OCI-M2 (cell line): Measurements from ENCODE around the gene TMED4.

Experiments
- DNase-seq: peaks from one replicate; lab custom pipeline; 2025; ENCODE audit not compliant: unreplicated experiment; lab: John Stamatoyannopoulos, UW

TMED4 gene

DNA sequence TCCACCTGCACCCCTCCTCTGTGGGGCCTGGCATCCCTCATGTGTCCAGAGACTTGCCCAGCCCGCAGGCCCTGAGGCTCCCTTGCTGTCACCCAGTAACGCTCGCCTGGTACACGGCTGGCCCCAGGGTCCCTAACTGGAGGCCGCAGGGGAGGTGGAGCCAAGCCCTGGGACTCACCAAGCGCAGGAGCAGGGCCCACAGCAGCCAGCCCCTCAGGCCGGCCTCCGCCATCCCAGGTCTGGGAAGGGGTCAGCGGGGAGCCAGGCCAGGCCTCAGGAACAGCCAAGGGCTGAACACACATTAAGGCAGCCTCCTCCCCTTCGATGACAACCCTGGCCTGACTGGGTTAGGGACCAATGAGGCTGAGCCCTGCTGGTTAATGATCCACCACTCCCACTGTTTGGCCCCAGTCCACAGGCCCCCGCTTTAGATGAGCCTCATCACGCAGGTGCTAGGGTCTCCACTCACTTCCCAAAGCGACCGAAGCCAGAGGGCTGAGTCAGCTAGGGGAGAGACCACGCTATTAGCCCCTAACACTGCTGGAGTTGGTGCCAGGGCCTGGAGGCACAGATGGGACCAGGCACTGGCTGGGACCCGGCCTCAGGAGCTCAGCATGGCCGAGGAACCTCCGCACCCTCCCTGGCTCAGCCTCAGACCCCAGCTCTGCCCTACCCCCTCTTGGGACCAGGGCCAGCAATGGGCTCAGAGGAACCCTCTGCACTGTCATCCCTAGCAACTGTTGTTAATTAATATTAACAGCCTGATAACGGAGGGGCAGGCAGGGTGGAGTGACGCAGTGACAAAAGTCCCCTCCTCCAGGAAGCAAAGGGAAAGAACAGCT lies 40.8 kb downstream of the TMED4 start, which contains the start of gene NPC1L1:
Gene NPC1L1 (minus strand): TSS at position 303 of the 842 bp plus-strand sequence. CDS start 71 bp downstream, at position 232.
- no peak for DNase-seq

DNA sequence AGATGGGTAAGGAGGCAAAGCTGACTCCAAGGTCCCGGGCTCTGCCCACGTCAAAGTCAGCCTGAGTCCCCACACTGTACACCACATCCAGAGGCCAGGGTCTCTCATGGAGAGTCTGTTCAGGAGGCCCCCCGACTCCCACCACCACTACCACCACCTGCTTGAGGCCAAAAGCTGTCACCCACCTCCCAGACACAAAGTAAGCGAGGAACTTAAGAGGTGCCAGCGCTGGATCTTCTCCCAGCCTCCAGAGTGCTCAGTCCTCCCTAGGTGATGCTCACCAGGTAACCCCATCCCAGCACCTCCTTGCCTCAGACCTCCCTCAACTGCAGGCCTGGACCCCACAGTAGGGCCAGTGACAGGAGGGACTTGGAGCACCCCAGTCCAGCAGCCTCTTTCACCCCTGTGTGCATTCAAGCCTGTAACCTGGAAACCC lies 41.4 kb downstream of the TMED4 start:
- DNase-seq, result no peak

DNA sequence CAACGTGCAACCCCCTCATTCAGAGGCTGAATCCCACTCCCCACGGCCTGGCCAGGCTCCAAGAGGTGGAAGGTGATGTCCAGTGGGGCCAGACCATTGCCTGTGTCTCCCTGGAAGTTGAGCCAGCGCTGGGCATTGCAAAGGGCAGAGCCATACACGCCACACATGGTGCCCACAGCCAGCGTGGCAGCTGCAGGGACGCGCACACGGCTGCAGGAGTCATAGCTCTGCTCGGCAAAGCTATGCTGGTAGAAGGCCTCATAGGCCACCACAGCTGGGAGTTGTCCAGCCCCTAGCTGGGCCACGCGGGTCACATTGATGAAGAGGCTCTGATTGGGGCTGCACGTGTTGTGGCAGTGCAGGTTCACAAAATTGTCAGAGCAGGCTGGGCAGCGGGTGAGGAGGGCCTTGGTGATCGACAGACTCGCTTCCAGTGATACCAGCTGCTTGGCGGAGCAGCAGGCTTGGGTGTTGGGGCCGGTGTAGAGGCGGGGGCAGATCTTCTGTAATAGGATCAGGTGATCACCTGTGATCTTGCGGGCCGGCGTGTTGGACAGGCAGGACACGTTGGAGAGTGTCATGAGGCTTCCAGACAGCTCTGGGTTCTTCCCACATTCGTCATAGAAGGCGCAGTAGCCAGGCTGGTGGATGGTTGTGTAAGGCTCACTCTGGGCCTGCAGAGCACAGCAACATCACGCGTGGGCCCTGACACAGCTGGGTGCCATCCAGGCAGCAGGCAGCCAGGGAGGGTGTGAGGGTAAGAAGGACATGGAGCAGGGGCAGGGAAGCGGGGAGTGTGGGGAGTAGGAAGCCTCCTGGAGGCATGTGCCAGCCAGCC lies 42.1 kb downstream of the TMED4 start:
- DNase-seq, result no peak

DNA sequence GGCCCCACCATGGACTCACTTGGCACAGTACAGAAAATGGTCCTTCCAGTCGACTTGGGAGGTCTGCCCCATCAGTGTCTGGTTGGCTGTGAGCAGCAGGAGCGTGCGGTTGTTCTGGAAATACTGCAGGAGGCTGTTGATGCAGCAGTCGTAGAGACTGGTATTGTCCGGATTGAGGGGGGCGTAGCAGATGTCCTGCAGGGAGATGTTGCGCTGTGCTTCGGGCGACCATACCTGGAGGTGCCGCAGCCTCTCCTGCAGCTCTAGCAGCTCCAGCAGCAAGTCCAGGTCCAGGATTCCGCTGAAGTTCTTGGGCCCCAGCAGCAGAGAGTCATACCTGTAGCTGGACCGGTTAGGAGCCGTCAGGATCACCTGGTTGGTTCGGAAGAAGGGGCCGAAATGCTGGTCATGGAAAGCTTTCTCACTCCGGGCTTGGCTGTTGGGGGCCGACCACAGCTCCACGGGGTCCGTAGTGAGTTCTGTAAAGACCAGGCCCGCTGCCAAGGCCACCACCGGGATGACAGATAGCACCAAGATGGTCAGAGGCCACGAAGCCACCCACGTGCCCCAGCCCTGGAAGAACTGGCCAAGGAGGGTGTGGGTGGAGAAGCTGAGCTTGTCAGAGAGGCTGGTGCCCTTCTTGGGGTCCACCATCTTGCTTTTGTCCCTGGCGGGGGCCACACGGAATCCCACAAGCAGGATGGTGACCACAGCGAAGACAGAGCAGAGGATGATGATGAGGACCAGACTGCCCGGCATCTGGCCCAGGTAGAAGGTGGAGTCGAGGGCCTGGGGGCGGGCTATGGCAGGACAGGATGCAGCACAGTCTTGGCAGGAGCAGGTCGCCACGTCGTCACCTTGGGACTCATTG lies 43.0 kb downstream of the TMED4 start:
- DNase-seq, result no peak

DNA sequence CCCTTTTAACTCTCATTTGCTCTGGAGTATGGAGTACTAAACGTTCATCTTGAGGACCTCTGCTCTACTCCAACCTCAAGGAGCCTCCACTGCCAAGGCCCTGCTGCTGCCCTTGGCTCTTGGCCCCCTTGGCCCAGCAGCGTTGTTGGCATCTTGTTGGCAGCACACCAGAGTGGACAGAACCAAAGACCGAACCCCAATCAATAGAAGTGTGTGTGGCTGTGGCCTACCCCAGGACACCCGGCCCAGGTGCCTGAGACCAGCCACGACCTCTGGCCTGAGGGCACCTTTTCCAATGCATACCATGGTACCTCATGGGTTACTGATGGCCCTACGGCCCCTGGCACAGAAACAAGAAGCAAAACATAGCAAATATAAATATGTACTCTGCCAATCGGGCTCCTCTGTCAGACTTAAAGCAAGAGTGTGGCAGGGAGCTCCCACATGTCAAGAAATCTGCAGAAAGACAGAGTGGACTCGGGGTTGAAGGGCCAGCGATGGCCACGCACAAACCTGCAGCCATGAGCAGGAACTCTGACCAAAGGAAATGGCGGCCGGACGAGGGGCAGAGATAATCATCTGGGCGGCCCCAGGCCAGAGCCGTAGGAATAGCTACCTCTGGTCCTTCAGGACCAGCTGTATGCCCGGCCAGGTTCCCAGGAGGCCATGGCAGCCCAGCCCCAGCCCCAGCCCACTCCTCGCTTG lies 43.8 kb downstream of the TMED4 start:
- no peak for DNase-seq

DNA sequence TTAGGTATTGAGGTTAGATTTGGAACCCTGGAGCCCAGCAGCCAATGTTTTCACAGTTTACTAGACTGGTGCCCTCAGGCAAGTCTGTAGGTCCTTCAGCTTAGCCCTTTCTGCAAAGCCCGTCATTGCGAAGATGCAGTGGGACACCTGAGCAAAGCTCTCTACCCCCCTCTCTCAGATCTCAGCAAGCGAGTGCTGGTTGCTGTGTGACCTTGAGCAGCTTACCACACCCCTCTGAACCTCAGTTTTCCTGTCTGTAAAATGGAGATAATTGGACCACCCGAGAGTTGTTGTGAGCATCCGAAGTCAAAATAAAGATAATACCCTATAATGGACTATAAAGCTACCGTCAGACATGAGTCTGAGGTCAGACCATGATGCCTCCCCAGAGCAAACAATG lies 44.6 kb downstream of the TMED4 start:
- DNase-seq, result no peak

DNA sequence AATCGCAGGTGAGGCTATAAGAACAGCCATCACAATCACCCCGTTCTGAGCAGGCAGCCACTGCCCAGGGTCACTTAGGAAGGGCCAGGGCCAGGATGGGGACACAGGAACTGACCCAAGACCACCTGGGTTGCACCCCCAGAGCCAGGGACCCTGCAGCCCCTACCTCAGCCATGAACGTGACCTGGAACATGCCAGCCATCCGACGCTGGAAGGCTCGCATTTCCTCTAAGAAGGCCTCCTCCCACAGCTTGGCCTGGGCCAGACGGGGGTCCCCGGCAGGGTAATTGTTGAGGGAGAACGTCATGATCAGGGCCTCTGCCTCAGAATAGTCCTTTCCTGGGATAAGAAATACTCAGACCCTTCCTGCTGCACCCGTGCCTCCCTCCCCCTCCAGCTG lies 45.9 kb downstream of the TMED4 start:
- no peak for DNase-seq

DNA sequence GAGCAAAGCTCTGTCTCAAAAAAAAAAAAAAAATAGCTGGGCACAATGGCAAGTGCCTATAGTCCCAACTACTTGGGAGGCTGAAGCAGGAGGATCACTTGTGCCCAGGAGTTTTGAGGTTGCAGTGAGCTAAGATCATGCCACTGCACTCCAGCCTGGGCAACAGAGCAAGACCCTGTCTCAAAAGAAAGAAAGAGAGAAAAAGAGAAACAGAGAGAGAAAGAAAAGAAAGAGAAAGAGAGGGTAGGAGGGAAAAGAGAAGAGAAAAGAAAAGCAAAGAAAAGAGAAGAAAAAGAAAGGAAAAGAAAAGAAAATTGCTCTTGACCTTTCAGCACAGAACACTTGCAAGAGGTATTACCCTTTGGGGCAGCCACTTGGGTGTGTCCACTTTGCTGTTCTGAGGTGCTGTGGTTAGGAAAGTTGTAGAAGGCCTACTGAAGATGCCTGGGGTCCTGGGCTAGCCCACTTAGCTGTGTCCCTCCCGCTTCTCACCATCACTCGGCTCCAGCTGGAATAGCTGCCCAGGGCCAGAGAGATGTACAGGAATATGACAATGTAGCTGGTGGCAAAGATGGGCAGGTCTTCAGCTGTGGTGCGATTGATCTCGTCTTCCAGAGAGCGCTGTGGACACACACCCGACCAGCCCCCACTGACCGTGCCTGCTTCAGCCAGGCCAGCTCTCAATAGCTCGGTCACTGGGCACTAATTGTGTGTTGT lies 46.5 kb downstream of the TMED4 start:
- no peak for DNase-seq

DNA sequence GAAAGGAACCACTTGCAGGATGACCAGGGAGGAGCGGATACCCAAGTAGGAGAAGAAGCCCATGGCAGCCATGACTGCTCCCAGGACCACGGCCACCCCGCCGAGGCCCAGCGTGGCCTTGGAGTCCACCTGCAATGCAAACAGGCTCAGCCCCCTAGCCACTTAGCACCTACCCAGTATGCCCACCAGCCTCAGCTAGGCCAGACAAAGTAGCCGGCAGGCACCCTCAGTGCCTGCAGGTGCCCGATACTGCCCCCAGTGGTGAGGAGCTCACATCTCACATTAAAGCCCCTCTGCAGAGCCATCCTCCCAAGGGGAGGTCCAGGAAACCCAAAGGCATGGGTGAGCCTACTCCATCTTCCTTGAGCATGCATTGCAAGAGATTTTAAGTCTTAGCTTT lies 47.5 kb downstream of the TMED4 start:
- no peak for DNase-seq

DNA sequence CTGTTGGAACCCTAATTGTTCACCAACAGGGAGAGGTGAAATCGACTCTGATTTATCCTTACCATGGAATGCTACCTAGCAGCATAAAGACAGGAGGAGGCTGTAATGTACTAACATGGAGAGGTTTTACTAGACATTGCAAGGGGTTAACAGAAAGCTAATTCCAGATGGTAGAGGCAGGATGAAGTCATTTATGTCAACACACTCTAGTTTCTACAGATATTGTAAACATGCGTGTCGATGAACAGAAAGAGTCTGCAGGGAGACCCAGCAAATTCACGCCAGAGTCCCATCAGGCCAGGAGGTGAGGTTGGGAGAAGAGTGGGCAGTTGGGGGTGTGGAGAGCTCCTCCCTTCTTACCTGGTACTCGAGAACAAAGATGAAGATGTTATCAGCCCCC lies 47.9 kb downstream of the TMED4 start:
- no peak for DNase-seq

DNA sequence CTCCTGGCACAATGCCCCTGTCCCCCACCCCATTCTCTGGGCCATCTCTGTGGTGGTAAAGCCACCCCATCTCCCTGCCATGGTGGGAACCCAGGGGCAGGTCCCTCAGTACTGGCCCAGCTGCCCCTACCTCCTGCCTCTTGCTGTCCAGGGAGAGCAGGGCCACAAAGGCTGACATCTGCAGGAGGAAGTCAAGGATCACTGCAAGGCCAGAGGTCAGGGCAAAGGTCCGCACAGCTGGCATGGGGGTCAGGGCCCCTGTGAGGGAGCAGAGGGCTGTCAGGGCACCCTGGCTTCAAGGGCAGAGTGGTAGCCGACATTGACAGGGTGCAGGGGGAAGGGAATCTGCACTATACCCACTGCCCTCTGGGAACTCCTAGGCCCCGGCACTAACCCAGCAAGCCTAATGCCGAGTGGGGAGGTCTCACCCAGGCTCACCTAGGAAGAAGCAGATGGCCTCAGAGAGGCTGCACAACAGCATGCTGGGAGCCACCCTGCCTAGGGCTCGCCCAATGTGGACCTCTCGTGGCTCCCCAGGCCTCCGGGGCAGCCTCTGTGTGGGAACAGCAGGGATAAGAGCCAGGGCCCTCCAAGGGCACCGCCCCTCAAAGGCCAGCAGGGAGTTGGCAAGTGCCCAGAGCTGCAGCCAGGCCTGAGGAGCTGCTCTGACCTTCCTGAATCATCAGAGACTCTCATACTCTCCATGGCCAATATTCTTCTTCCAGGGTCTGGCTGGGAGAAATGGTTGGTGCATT lies 48.6 kb downstream of the TMED4 start:
- DNase-seq, result no peak

DNA sequence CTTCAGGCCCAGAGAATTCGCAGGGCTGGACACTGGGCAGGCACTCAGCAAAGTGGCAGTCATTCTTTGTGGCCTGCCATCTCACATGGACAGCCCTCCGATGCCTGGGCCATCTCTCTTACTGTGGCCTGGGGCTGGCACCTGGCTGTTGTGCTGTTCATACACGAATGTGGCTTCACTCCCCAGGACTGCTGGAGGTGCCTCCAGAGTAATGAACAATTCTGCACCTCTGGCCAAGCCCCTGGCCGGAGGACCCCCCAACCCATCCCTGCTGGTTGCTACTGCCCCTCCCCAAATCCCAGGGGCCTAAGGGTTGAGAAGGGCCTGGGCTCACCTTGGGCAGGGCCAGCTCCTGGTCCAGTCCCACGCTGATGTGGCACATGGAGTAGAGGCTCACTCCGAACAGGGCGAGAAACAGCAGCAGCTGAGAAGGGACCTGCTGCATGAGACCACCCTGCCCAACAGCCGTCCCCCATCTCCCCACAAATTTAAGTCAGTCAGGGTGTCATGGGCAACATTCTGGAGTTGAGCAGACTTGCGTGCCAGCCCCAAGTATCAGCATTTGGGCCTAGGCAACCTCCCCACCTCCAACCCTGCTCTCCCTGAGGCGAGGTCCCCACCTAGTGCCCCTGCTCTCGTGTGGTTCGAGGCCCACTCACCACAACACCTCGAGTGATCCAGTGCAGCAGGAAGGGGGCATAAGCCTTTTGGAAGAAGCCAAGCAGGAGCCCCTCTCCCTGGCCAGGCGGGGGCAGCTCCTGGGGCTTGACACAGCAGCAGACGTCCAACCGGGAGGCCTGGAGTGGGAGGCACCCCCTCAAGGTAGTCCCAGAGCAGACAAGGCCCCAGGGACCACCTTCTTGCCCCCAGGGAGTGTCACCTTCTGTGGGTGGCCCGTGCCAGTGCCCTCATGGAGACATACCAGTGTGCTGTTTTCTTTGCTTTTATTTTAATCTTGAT lies 50.3 kb downstream of the TMED4 start:
- DNase-seq, result no peak

DNA sequence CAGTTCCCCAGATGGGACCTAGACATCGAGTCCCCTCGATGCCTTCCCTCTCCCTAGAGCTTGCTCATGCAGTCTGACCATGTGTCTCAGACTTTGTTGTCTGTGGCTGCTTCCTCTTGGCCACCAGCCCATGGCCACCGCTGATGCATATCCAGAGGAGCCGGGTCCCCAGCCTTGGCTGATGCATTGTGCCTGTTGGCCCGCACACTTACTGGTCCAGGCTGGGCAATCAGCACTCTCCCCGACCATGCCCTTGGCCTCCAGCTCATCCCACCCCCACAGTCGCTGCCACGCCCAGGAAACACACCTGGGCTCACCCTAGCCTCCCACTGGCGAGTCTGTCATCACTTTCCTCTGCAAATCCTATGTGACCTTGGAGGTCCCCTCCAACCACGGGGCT lies 51.0 kb downstream of the TMED4 start:
- no peak for DNase-seq
